GM18870 (cell line): ENCODE measurements around the gene ACTG2.

Source experiments
- ATAC-seq: cut with Tn5 transposase; IDR thresholded peaks from one replicate; pipeline ENCODE4 v1.9.1; 2021; ENCODE audit warnings: moderate library complexity; ENCODE audit not compliant: unreplicated experiment

ACTG2 gene

DNA sequence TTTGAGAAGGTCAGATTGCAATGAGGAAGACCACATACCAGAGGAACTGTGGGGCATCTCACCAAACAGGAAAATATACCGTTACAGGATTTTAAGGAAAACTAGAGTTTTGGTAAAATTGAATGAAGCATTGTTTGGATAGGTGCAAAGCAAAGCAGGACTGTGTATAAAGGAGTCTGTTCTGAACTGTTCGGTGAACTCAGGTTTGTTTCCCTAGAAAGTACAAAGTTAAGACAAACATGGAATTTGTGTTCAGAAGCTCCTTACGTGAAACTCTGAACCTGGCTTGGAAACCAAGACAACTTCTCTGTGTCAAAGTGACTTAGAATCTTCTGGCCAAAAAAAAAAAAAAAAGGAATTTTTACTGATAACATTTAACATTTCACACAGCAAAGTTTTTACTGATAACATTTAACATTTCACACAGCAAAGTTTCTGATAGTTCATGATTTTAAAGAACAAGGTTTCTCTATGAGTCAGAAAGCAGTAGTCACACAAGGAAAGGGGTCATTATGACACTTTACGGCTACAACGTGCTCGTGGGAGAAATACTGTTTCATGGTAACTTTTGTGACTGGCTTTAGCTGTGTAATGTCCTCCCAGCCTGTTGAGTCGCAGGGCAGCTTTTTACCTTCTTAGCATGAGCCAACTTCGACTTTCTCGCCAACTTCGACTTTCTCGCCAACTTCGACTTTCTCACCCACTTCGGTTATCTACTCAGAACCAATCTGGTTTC lies 70.7 kb downstream of the ACTG2 start:
- peak; percentile 73 for ATAC-seq

DNA sequence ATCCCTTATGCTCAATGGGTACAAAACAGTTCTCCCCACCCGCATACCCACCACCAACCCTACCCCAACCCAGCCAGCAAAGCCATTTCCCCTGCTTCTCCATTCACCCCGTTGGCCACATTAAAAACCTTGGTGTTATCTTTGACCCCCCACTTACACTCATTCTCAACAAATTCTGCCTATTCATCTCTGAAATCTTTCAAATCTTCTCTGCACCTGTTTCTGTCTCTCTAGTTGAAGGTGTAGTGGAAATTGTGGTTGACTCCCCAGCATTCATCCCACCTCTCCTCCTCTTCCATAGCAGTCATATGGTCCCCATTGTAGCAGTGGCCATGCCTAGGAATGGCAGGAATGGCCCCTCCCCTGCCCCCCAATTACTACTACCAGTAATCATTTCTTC lies 71.4 kb downstream of the ACTG2 start:
- ATAC-seq: no peak

DNA sequence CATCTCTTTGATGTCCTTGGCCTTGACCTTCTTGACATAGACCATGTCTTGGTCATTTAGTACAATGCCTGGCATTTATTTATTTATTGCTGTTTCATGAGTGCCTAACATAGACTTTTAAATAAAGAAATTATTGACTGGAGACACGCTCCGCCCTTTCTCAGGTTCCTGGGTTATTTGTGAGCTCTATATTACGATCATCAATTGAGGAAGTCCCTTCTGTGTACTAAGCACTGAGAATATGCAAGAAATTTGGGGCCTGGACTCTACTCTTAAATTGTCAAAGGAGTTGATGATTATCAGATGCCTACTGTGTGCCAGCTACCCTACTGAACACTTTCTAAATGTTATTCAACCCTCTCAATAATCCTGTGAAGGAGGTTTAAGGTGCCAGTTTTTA lies 72.2 kb downstream of the ACTG2 start:
- ATAC-seq: no peak

DNA sequence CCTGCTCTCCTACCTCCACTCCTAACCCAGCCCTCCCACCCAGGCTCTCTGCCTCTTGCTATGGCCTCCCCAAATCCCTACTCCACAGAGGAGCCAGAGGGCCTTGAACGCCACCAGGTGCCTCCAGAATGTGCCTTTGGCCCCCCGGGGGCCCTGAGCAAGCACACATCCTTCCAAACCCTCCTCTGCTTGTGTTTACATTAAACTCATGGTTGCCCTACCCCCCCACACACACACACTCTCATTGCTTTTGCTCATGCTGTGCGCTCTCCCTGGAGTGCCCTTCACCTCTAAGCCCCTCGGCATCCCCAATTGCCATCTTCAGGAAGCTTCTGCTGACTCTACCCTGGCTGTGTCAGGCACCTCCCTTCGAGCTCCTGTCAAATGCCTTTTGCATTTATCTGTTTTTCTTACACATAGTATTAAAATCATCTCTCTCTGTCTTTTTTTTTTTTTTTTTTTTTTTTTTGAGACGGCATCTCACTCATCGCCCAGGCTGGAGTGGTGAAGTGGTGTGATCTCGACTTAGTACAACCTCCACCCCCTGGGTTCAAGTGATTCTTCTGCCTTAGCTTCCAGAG lies 75.6 kb downstream of the ACTG2 start:
- no peak for ATAC-seq

DNA sequence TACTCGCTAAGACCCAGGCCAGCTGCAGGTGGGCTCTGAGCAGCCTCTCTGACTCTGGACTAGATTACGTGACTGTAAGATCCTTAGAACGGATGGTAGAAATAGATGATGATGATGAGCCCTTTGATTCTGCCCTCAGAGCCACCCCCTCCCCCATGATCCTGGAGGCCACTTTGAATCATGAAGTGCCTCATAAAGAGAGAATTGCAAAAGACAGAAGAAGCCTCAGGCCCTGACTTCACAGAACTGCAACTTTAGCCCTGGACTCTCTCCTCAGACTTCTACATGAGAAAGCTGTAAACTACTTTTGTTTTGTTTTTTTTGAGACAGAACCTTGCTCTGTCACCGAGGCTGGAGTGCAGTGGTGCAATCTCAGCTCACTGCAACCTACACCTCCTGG lies 76.5 kb downstream of the ACTG2 start:
- ATAC-seq: no peak
